Fibroblast of lung (primary cell): ENCODE results near the gene VKORC1L1. TPM values are rescaled to one million over a fixed set of nuclear protein-coding genes. Genes with fewer than 3 reads are reported as not detected.
"Not testable (repeated sequence)": the region's sequence is repeated elsewhere in the genome, so short reads cannot be mapped to it uniquely, and the experiment has no call there.

Experiments used
- DNase-seq, 2 donors: peaks; one replicate each; pipeline versions ENCODE4 v3.0.0 to v3.0.0-alpha.2; 2010; ENCODE audit warnings: low read depth in 2 of 2
- H2AFZ ChIP-seq: 2 replicates; pipeline ENCODE4 v1.5.1; 2012; ENCODE audit warnings: low read length, control low read depth, inconsistent platforms
- H3K27ac ChIP-seq: 2 replicates; pipeline ENCODE4 v1.5.1; 2011; ENCODE audit warnings: low read length, control low read depth; ENCODE audit not compliant: insufficient read depth
- H3K27me3 ChIP-seq: 2 replicates; pipeline ENCODE4 v1.5.1; 2011; ENCODE audit warnings: mild to moderate bottlenecking, low read length; ENCODE audit not compliant: control insufficient read depth, insufficient read depth
- H3K36me3 ChIP-seq: 2 replicates; pipeline ENCODE4 v1.5.1; 2011; ENCODE audit warnings: low read length; ENCODE audit not compliant: control insufficient read depth, insufficient read depth
- H3K4me1 ChIP-seq: 2 replicates; pipeline ENCODE4 v1.5.1; 2011; ENCODE audit warnings: low read length; ENCODE audit not compliant: control insufficient read depth, insufficient read depth; ENCODE audit errors: extremely low read depth
- H3K4me2 ChIP-seq: 2 replicates; pipeline ENCODE4 v1.5.1; 2011; ENCODE audit warnings: low read length, control low read depth; ENCODE audit not compliant: insufficient read depth; ENCODE audit errors: extremely low read depth
- H3K4me3 ChIP-seq, 4 experiments: fragments of 200-600 bp in 1 of 4; sonication (generic) in 1 of 4; replicated peaks in 1 of 4; 2 replicates each; pipeline ENCODE4 v1.5.1; 2011 to 2016; ENCODE audit warnings: low read length in 4 of 4, low read depth in 3 of 4, mild to moderate bottlenecking in 3 of 4, control low read depth in 2 of 4, inconsistent platforms in 1 of 4, mixed read lengths in 1 of 4; ENCODE audit not compliant: insufficient read depth in 1 of 4; ENCODE audit errors: control extremely low read depth in 1 of 4
- H3K79me2 ChIP-seq: 2 replicates; pipeline ENCODE4 v1.5.1; 2012; ENCODE audit warnings: mild to moderate bottlenecking, low read length, inconsistent platforms; ENCODE audit not compliant: control insufficient read depth, insufficient read depth
- H3K9ac ChIP-seq: 2 replicates; pipeline ENCODE4 v1.5.1; 2011; ENCODE audit warnings: mild to moderate bottlenecking, low read length, control low read depth; ENCODE audit not compliant: insufficient read depth
- H3K9me3 ChIP-seq: 2 replicates; pipeline ENCODE4 v1.5.1; 2012; ENCODE audit warnings: low read depth, low read length; ENCODE audit not compliant: control insufficient read depth, insufficient read depth
- H4K20me1 ChIP-seq: 2 replicates; pipeline ENCODE4 v1.5.1; 2011; ENCODE audit warnings: low read length; ENCODE audit not compliant: control insufficient read depth, insufficient read depth; ENCODE audit errors: extremely low read depth
- EZH2 ChIP-seq: IDR thresholded peaks from 2 replicates; pipeline ENCODE4 v1.5.1; 2012; ENCODE audit warnings: low read length, control low read depth, mild to moderate bottlenecking; ENCODE audit errors: missing control alignments
- polyA plus RNA-seq, 2 donors: library from polyadenylated mRNA; depleted of rRNA in 1 of 2; stranded (reverse) in 1 of 2; unstranded in 1 of 2; fragments of >200 nt; gene quantifications; 2 replicates each; pipeline ENCODE4 v1.2.1, GENCODE V29; 2011 to 2012; ENCODE audit warnings: missing spikeins in 1 of 2
- total RNA-seq: library from RNA; depleted of rRNA; stranded (reverse); fragments of >200 nt; gene quantifications from 2 replicates; pipeline ENCODE4 v1.2.1, GENCODE V29; 2014
- TF ChIP-seq, protein P1 (sequence below), 2 donors: IDR thresholded peaks in 1 of 2; conservative IDR thresholded peaks in 1 of 2; 1 replicate in 1 of 2; 2 replicates in 1 of 2; pipeline ENCODE4 v1.5.1; 2011 to 2012; ENCODE audit warnings: low read length in 2 of 2, control low read depth in 1 of 2, inconsistent platforms in 1 of 2, low read depth in 1 of 2, mild to moderate bottlenecking in 1 of 2

Gene VKORC1L1
- total and polyA plus RNA-seq, 2 donors (not counting 1 experiment from before 2014, with no cell fraction given) = 12.7 to 24.2 TPM

- DNase-seq, H3K9ac ChIP-seq, H4K20me1 ChIP-seq, H3K4me3 ChIP-seq, H3K36me3 ChIP-seq, H3K27me3 ChIP-seq, H2AFZ ChIP-seq, H3K79me2 ChIP-seq, H3K27ac ChIP-seq, H3K4me1 ChIP-seq, H3K4me2 ChIP-seq, H3K9me3 ChIP-seq: not testable (repeated sequence)
Observed at GRCh38 chr7:65898677-65899447, 26.0 kb downstream of the VKORC1L1 start.

GRCh38 chr7:65902306-65902705 lies 29.4 kb downstream of the VKORC1L1 start:
- H3K36me3 ChIP-seq = no peaks in the 10 kb centered on the region
- H3K79me2 ChIP-seq = no peaks in the 10 kb centered on the region
- no peaks in the 10 kb centered on the region for H4K20me1 ChIP-seq
- H3K4me1 ChIP-seq = no peaks in the 10 kb centered on the region
- no peak overlapping the region for H3K27ac ChIP-seq
- DNase-seq = no peak
- H3K4me3 ChIP-seq = no peak overlapping the region
- H3K9ac ChIP-seq = no peak overlapping the region
- no peaks in the 10 kb centered on the region for H3K9me3 ChIP-seq
- H3K27me3 ChIP-seq = no peaks in the 10 kb centered on the region
- no peak for TF ChIP-seq EZH2
- no peak overlapping the region for H3K4me2 ChIP-seq
- no peak overlapping the region for H2AFZ ChIP-seq

DNA sequence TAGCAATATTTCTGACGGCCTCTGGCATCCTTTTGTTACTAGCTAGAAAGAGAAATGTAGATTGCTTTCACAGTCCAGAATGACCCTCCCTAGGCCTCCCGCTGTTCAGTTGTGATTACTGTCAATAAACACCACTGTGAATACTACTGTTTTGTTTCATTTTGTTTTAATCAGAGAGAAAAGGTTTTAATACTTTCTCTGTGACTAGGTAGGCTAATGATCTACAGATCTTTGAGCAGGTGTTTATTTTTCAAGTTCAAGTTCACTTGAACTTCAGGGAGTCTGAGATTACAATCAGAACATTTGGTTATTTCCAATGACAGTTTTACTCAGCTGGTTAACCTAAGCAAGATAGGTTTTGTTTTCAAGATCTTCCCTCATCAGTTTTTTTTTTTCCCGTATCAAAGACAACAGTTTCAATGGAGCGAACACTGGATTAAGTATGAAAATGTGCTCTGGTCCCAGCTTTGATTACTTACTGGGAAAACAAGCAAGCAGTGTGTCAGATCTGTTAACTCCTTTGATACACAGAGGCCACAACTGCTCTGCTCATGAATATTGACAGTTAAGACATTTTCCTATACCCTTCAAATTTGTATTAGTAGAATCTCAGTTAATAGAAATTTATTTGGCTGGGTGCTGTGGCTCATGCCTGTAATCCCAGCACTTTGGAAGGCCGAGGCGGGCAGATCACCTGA lies 34.8 kb downstream of the VKORC1L1 start:
- DNase-seq = no peak
- Histone ChIP-seq H3K4me2 (no peak overlapping the region), H3K27me3 (no peaks in the 10 kb centered on the region), H3K9me3 (no peaks in the 10 kb centered on the region), H3K4me3 (no peak overlapping the region), H3K36me3 (no peaks in the 10 kb centered on the region), H3K4me1 (no peaks in the 10 kb centered on the region), H3K9ac (no peak overlapping the region), H3K79me2 (no peaks in the 10 kb centered on the region), H3K27ac (no peak overlapping the region), H4K20me1 (no peaks in the 10 kb centered on the region), H2AFZ (no peak overlapping the region)
- TF ChIP-seq EZH2 = no peak
- TF ChIP-seq, protein P1, sequence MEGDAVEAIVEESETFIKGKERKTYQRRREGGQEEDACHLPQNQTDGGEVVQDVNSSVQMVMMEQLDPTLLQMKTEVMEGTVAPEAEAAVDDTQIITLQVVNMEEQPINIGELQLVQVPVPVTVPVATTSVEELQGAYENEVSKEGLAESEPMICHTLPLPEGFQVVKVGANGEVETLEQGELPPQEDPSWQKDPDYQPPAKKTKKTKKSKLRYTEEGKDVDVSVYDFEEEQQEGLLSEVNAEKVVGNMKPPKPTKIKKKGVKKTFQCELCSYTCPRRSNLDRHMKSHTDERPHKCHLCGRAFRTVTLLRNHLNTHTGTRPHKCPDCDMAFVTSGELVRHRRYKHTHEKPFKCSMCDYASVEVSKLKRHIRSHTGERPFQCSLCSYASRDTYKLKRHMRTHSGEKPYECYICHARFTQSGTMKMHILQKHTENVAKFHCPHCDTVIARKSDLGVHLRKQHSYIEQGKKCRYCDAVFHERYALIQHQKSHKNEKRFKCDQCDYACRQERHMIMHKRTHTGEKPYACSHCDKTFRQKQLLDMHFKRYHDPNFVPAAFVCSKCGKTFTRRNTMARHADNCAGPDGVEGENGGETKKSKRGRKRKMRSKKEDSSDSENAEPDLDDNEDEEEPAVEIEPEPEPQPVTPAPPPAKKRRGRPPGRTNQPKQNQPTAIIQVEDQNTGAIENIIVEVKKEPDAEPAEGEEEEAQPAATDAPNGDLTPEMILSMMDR (conservative IDR thresholded peaks at IDR 0.05 in 1 of 2, IDR thresholded peaks at IDR 0.05 in 1 of 2; ENCODE audit: low read depth in 1 of 2, low read length in 2 of 2) = no peak

DNA sequence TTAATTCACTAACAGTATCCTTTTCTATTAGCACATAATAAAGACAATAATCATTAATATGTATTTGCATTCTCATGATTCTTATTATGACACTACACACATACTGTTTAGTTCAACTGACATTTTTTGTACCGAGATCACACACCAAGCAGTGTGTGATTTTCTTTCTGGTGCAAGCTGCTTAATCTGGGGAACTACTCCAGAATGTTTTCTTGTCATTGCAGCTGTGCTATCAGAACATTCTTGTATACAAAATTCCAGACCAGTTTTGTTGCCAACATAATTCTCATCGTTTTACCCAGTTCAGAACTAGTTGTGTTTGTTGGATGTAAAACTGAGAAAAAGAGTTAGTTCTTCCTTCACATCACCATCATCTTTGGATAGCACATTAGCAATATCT lies 37.4 kb downstream of the VKORC1L1 start:
- no peak for TF ChIP-seq EZH2
- TF ChIP-seq, protein P1 (conservative IDR thresholded peaks at IDR 0.05 in 1 of 2, IDR thresholded peaks at IDR 0.05 in 1 of 2; ENCODE audit: low read depth in 1 of 2, low read length in 2 of 2) = no peak
- Histone ChIP-seq H3K4me2 (no peak overlapping the region), H3K9me3 (no peaks in the 10 kb centered on the region), H3K36me3 (no peaks in the 10 kb centered on the region), H2AFZ (no peak overlapping the region), H3K4me1 (no peaks in the 10 kb centered on the region), H3K27me3 (no peaks in the 10 kb centered on the region), H3K9ac (no peak overlapping the region), H4K20me1 (no peaks in the 10 kb centered on the region), H3K4me3 (no peak overlapping the region), H3K79me2 (no peaks in the 10 kb centered on the region), H3K27ac (no peak overlapping the region)
- peak; percentile 7 to 21 for DNase-seq
